GM21423 (cell line): ENCODE results near the gene ERBB3.

Source experiments
- ATAC-seq: cut with Tn5 transposase; IDR thresholded peaks from one replicate; pipeline ENCODE4 v1.9.1; 2021; ENCODE audit warnings: mild to moderate bottlenecking, moderate library complexity; ENCODE audit not compliant: unreplicated experiment

ERBB3 gene

GRCh38 chr12:56129942-56130495 is 50.1 kb downstream of the ERBB3 start:
- ATAC-seq = no peak

- ATAC-seq = no peak
Observed at GRCh38 chr12:56130876-56131275, 50.9 kb downstream of the ERBB3 start.

- no peak for ATAC-seq
Observed at GRCh38 chr12:56134897-56135296, 54.9 kb downstream of the ERBB3 start.

- no peak for ATAC-seq
Observed at GRCh38 chr12:56137853-56138571, 58.0 kb downstream of the ERBB3 start.

GRCh38 chr12:56141946-56142784 is 62.2 kb downstream of the ERBB3 start:
- no peak for ATAC-seq

- no peak for ATAC-seq
Observed at GRCh38 chr12:56143217-56143616, 63.3 kb downstream of the ERBB3 start.

- ATAC-seq = no peak
Observed at GRCh38 chr12:56143870-56144269, 63.9 kb downstream of the ERBB3 start.

- ATAC-seq = no peak
Observed at GRCh38 chr12:56145217-56145616, 65.3 kb downstream of the ERBB3 start.

GRCh38 chr12:56146492-56147460 is 66.8 kb downstream of the ERBB3 start:
- no peak for ATAC-seq

- ATAC-seq = no peak
Observed at GRCh38 chr12:56150563-56150962, 70.6 kb downstream of the ERBB3 start.

- ATAC-seq = peak; percentile 41
Observed at GRCh38 chr12:56151672-56152131, 71.7 kb downstream of the ERBB3 start.

GRCh38 chr12:56152132-56152755 is 72.3 kb downstream of the ERBB3 start, which contains the start of gene MYL6B:
Gene MYL6B (plus strand): TSS chr12:56152587. CDS start chr12:56153919, 1,332 bp downstream.
- ATAC-seq = peak; percentile 90
